Astrocyte of the cerebellum (primary cell): ENCODE data around the gene OBSCN.

ENCODE experiments used
- DNase-seq: peaks from one replicate; pipeline ENCODE4 v3.0.0-alpha.2; 2011; ENCODE audit warnings: low read depth
- H3K4me3 ChIP-seq: 2 replicates; pipeline ENCODE4 v1.5.1; 2011; ENCODE audit warnings: mild to moderate bottlenecking, low read depth, low read length, moderate library complexity
- in situ Hi-C: cut with HindIII; loops from 2 replicates; pipeline ENCODE4 v1.10.0; 2017; ENCODE audit warnings: low sequenced_read_pairs
- TF ChIP-seq, protein P1 (sequence below): IDR thresholded peaks from 2 replicates; pipeline ENCODE4 v1.5.1; 2012; ENCODE audit warnings: low read length, low read depth, moderate library complexity, mild to moderate bottlenecking; ENCODE audit errors: missing control alignments

OBSCN gene

DNA sequence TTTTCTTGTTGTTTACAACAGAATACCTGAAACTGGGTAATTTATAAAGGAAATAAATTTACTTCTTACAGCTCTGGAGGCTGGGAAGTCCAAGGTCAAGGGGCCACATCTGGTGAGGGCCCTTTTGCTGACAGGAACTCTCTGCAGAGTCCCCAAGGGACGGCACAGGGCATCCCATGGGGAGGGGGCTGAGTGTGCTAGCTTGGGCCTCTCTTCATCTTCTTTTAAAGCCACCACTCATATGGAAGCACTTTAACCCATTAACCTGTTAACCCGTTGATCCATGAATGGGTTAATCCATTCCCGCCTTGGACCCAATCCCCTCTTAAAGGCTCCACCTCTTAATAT is 76.3 kb downstream of the OBSCN start:
- in situ Hi-C loops, result no loop called here
- no peak overlapping the region for H3K4me3 ChIP-seq
- TF ChIP-seq, protein P1, sequence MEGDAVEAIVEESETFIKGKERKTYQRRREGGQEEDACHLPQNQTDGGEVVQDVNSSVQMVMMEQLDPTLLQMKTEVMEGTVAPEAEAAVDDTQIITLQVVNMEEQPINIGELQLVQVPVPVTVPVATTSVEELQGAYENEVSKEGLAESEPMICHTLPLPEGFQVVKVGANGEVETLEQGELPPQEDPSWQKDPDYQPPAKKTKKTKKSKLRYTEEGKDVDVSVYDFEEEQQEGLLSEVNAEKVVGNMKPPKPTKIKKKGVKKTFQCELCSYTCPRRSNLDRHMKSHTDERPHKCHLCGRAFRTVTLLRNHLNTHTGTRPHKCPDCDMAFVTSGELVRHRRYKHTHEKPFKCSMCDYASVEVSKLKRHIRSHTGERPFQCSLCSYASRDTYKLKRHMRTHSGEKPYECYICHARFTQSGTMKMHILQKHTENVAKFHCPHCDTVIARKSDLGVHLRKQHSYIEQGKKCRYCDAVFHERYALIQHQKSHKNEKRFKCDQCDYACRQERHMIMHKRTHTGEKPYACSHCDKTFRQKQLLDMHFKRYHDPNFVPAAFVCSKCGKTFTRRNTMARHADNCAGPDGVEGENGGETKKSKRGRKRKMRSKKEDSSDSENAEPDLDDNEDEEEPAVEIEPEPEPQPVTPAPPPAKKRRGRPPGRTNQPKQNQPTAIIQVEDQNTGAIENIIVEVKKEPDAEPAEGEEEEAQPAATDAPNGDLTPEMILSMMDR, result no peak
- no peak for DNase-seq

DNA sequence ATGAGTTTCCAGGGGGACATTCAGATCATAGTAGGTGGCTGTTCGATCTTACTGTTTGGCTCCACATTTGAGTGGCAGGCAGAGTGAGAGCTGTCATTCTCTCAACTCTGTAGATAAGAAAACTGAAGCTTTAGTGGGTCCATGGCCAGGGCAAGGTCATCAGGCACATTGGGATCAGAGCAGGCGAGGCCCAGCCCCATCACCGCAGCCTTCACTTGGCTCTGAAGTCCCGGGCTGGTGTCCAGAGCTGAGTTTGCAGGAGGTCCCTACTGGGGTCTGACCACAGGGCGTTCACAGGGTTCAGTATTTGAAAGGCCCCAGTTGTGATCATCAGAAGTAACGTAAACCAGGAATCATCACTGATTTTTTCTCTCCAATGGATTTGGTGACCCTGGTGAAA is 76.7 kb downstream of the OBSCN start:
- in situ Hi-C loops, result no loop called here
- no peak for DNase-seq
- TF ChIP-seq, protein P1, result no peak
- no peak overlapping the region for H3K4me3 ChIP-seq

DNA sequence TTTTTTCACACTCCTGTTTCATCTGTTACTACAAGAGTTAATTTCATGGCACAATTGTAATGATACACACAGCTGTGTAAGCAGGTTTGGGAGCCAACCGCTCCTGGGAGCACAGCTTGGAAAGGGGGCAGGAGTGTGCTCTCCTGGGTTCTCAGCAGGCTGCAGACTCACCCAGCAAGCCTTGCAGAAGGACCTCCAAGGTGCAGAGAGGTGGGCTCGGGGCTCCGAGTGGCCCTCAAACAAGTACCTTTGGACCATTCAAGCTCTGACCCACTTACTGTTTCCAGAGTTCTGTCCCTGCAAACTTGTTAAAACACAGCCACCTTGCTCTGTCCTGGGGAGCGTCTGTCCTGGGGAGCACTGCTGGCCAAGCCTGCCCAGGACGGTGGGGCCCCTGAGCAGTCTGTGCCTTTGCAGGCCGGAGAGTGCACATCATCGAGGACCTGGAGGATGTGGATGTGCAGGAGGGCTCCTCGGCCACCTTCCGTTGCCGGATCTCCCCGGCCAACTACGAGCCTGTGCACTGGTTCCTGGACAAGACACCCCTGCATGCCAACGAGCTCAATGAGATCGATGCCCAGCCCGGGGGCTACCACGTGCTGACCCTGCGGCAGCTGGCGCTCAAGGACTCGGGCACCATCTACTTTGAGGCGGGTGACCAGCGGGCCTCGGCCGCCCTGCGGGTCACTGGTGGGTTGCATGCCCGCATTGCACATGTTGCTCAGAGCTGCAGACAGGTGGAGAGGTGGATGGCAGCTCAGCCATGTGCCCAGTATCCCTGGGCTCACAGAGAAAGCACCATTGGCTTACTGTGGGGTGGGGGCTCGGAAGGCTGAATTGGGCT is 78.0 kb downstream of the OBSCN start:
- no peak overlapping the region for H3K4me3 ChIP-seq
- in situ Hi-C loops, result no loop called here
- DNase-seq, result no peak
- TF ChIP-seq, protein P1, result no peak

DNA sequence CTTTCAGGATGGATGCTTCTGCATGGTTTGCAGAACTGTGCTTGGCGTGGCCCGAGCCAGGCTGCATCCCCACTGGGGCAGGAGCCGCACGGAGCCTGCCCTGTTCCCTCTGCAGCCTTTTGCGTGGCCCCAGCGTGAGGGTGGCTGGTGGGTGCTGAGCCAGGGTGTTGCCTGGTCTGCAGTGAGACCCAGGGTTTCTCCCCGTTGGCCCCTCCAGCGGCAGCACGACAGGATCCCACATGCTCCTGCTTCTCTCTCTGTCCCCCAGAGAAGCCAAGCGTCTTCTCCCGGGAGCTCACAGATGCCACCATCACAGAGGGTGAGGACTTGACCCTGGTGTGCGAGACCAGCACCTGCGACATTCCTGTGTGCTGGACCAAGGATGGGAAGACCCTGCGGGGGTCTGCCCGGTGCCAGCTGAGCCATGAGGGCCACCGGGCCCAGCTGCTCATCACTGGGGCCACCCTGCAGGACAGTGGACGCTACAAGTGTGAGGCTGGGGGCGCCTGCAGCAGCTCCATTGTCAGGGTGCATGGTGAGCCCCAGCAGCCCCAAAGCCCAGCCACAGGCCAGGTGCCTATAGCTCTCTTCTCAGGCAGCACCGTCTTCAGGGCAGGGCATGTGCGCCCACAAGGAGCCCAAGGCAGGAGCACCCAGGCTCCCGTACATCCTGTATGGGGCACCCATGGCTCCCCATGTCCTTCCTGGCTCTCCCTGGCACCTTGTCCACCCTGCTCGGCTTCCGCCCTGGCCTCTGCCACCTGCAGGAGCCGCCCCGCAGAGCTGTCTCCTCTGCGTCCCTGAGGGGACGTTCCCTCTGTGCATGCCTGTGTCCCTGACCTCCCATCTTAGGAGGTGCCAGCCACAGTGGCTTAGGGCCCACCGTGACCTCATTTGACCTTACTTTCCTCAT is 78.9 kb downstream of the OBSCN start:
- no peak for DNase-seq
- no peak overlapping the region for H3K4me3 ChIP-seq
- TF ChIP-seq, protein P1, result no peak
- in situ Hi-C loops, result no loop called here

DNA sequence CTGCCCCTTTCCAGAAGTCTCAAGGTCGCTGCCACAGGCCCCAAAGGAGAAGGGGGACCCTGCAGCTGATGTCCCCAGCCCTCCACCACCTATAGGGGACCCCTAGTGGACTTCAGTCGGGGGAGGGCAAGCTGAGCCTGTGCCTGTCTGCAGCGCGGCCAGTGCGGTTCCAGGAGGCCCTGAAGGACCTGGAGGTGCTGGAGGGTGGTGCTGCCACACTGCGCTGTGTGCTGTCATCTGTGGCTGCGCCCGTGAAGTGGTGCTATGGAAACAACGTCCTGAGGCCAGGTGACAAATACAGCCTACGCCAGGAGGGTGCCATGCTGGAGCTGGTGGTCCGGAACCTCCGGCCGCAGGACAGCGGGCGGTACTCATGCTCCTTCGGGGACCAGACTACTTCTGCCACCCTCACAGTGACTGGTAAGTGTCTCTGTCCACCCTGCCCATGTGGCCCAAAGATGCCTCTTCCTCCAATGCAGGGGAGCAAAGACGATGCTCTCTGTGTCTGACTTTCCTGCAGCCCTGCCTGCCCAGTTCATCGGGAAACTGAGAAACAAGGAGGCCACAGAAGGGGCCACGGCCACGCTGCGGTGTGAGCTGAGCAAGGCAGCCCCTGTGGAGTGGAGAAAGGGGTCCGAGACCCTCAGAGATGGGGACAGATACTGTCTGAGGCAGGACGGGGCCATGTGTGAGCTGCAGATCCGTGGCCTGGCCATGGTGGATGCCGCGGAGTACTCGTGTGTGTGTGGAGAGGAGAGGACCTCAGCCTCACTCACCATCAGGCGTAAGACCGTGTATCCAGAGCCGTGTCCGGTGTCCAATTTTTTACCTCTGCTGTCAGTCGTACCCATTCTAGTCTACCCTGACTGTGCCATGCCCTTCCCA is 79.9 kb downstream of the OBSCN start:
- no peak for DNase-seq
- TF ChIP-seq, protein P1, result no peak
- in situ Hi-C loops, result no loop called here

More for the DNA sequence above, 79.9 kb downstream of the OBSCN start:
- no peak overlapping the region for H3K4me3 ChIP-seq
